NOMO-1 treated with dmso at 0.1 percent for 144 hours (cell line): Measurements from ENCODE around the gene TBCK.
"Not testable (repeated sequence)": the region's sequence is repeated elsewhere in the genome, so short reads cannot be mapped to it uniquely, and the experiment has no call there.

Source experiments
- DNase-seq: peaks from one replicate; lab custom pipeline; 2025; ENCODE audit not compliant: unreplicated experiment; lab: John Stamatoyannopoulos, UW

The TBCK gene

DNA sequence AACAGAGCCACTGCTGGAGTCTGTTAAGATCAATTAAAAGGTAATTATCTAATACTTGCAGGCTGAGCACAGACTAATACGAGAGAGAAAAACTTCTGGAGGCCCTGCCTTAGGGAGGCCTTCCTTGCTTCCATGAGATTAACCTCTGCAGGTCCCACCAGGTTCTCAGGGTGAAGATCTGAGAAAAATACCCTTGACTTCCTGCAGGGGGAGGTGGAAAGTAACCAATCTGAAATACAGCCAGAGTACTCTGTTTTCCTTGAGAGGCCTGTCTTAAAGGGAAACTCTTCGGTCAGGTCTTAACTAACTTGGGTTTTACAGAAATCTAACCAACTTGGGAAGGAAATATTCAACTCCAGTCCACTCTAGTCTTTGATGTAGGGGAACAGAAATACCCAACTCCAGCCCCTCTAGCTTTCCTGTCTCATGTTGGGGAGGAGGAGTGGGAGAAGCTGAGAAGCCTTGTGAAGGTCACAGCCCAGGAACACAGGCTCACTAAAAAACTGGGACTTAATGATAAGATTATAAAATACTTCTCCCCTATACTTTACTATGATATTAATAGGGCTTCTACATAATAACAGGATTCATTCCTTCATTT lies 77.1 kb downstream of the TBCK start:
- no peak for DNase-seq

DNA sequence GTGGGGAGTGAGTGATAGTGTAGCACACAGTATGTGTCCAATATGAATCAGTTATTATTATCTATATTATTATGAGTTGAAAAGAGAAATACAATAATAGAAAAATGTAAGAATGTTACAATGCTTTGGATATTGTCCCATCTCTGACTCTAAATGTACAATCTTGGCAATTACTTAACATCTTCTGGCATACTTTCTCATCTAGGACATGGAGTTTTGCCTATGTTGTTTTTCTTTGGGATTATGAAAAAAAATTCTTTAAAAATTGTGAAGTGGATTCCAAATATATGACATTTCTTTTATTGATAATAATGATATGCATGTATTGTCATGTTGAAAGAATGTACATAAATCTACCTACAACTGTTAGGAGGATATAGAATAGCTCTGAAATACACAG lies 84.1 kb downstream of the TBCK start:
- no peak for DNase-seq

- DNase-seq = no peak
Observed at GRCh38 chr4:106222548-106222947, 93.5 kb downstream of the TBCK start.

DNA sequence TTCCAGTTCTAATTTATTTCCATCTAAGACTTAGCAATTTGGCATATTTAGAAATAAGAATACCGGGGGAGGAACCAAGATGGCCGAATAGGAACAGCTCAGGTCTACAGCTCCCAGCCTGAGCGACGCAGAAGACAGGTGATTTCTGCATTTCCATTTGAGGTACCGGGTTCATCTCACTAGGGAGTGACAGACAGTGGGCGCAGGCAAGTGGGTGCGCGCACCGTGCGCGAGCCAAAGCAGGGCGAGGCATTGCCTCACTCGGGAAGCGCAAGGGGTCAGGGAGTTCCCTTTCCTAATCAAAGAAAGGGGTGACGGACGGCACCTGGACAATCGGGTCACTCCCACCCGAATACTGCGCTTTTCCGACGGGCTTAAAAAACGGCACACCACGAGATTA lies 102.7 kb downstream of the TBCK start:
- DNase-seq = not testable (repeated sequence)

GRCh38 chr4:106210021-106210420 lies 106.0 kb downstream of the TBCK start:
- no peak for DNase-seq

DNA sequence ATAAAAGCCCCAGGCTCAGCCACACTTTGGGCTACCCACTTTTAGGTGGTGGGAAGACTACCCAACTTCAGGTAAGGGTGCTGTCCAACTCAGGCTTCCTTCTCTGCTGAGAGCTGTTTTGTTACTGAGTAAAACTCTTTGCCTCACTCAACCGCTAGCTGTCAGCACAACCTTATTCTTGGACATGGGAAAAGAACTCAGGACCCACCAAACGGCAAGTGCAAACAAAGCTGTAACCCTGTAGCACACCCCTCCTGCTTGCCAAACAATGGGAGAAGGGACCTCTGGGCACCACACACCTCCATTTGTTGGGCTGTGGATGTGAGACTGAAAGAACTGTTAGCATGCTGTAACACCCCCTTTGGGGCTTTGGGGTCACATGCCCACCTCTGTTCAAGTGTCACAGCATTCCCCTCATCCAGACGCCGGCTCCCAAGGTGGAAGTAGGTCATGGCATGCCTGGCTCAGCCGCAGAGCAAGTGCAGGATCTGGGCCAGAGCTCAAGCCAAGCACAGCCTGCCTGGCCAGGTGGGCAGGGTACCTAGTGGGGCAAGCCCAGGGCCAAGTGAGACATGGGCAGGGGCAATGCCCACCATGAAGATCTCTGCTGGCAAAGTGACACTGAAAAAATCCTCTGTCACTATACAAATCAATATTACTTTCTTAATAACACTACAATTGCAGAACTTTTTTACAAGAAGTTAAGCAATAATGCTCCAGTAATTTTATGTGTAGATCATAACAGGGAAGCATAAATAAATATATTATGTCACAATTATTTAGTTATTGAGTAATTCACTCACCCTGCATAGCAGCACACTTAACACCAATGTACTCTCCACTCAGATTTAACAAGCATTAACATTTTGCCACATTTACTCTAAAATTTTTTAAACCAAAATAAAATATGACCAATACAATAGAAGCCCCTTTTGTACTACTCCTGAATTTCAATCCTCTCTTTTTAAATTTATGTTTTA lies 107.2 kb downstream of the TBCK start:
- no peak for DNase-seq

- DNase-seq = no peak
Observed at GRCh38 chr4:106201373-106201772, 114.6 kb downstream of the TBCK start.

DNA sequence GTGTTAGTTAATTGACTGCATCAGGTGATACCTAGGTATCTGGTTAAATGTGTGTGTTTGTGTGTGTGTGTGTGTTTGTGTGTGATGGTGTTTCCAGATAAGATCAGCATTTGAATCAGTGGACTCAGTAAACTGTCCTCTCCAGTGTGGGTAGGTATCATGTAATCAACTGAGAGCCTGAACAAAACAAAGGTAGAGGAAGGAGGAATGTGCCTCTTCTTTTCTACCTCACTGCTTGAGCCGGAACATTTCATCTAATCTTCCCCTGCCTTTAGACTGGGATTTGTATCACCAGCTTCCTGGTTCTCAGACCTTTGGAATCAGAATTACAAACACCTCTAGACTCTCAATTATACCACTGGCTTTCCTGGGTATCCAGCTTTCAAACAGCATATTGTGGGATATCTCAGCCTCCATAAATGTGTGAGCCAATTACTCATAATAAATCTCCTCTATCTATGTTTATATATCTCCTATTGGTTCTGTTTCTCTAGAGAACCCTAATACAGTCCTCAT lies 120.5 kb downstream of the TBCK start:
- DNase-seq = no peak

DNA sequence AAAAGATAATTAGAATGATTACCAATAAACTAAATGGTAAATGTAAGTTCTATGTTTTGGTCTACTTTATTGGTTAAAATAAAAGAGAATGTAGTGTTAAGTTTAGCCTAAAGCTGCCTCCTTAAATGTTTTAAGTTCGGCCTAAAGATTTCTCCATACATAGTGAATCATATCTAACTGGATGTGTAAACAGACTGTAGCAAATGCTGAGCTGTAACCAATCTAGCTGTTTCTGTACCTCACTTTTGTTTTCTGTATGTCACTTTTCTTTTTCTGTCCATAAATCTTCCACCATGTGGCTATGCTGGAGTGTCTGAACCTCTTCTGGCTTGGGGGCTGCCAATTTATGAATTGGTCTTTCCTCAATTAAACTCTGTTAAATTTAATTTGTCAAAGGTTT lies 121.2 kb downstream of the TBCK start:
- no peak for DNase-seq

DNA sequence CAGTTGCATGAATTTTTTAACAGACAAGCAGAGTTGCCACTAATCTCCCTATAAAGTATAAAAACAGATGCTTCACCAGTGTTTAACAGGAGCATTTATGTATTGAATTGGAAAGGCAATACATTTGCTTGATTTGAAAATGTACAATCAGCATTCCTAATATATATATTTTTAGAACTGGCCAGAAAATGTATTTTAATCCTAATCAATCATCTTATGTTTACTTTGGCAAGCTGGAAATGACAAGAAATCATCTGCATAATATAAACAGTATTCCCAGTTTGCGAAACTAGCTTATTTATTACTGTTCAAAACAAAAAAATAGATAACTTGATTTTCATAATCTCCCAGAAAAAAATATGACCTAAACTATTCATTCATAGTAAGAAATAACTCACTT lies 123.9 kb downstream of the TBCK start:
- DNase-seq = no peak

GRCh38 chr4:106186201-106186600 lies 129.8 kb downstream of the TBCK start:
- no peak for DNase-seq

GRCh38 chr4:106183551-106183950 lies 132.5 kb downstream of the TBCK start:
- DNase-seq = no peak

GRCh38 chr4:106172861-106173260 lies 143.1 kb downstream of the TBCK start:
- DNase-seq = no peak

DNA sequence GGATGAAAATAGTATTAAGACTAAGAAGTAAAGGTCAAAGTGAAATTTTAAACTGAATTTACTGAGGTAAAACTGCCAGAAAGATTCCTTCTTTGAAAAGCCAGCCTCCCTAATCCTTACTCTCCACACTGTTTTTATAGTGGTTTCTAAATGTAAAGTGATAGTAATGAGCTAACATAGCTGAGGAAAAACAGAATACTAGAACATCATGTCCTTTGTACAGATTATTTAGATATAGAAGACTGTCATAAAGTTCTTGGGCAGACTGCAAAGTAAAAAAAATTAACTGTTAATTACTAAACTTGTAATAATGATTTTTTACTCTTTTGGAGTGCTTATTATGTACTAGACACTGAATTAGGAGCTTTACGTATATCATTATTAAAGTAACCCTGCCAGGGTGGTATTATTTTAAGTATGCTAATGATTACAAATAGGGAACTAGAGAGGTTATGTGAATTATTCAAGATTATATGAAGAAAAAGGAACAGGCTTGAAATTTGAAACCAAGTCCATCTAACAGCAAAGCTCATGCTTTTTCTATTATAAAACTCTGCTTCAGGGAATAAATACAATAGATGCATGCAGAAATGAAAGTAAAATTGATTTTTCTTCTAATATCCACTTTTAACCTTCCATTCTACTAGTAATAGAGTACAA lies 150.5 kb downstream of the TBCK start:
- no peak for DNase-seq

DNA sequence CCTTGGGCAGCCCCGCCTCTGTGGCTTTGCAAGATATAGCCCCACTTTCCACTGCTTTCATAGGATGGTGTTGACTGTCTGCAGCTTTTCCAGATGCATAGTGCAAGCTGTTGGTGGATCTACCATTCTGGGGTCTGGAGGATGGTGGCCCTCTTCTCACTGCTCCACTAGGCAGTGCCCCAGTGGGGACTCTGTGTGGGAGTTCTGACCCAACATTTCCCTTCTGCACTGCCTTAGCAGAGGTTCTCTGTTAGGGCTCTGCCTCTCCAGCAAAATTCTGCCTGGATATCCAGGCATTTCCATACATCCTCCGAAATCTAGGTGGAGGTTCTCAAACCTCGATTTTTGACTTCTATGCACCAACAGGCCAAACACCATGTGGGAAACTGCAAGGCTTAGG lies 153.7 kb downstream of the TBCK start:
- DNase-seq = no peak

DNA sequence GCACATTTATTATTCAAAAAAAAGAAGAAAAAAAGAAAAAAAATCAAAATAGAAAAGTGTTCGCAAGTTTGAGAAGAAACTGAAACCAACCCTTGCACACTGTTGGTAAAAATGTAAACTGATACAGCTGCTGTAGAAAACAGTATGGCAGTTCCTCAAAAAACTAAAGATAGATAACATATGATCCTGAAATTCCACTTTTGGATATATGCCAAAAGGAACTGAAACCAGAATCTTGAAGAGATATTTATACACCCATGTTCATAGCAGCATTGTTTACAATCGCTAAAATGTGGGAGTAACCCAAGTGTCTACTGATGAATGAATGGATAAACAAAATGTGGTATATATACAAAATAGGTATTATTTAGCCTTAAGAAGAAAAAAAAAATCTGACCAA lies 155.4 kb downstream of the TBCK start:
- DNase-seq = no peak

DNA sequence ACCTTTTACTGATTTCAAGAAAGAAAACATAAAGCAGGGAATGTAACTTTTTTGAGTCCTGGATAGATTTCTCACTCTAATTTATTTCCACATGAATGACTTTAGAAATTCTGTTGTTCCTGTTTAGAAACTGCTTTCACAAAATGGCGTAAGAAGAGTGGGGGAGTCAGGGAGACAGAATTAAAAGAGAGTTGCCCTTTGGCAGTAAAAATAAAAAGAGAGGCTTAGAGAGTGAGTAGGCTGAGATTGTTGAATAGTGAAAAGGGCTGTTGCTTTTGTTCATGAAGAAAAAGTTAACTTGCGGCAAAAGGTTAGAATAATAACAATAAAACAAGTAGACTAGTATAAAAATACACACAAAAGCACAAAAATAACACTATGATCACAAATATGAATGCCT lies 166.1 kb downstream of the TBCK start:
- no peak for DNase-seq

DNA sequence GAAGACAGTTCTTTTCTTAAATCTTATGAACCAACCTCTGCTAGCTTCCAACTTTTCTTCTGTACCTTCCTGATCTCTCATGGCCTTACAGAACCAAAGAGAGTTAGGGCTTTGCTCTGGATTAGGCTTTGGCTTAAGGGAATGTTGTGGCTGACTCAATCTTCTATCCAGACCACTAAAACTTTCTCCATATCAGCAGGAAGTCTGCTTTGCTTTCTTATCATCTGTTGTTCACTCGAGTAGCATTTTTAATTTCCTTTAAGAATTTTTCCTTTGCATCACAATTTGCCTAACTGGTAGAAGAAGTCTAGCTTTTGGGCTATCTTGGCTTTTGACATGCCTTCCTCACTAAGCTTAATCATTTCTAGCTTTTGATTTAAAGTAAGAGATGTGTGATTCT lies 167.0 kb downstream of the TBCK start:
- DNase-seq = no peak

- no peak for DNase-seq
Observed at GRCh38 chr4:106142616-106143127, 173.3 kb downstream of the TBCK start.

- DNase-seq = no peak
Observed at GRCh38 chr4:106140601-106141000, 175.4 kb downstream of the TBCK start.

- no peak for DNase-seq
Observed at GRCh38 chr4:106136777-106137331, 179.2 kb downstream of the TBCK start.
